T-cell (primary cell): ENCODE data around the gene GPC5. TPM values are rescaled to one million over a fixed set of nuclear protein-coding genes. Genes with fewer than 3 reads are reported as not detected.

ENCODE experiments used
- ATAC-seq, 4 experiments: fragments of 200-7000 bp in 3 of 4; fragments of 150-1000 bp in 1 of 4; cut with Tn5 transposase; replicated peaks in 1 of 4; 1 replicate in 3 of 4; 2 replicates in 1 of 4; pipeline ENCODE4 v1.10.0; 2021; ENCODE audit warnings: moderate library complexity in 3 of 4, mild to moderate bottlenecking in 2 of 4, moderate number of reproducible peaks in 1 of 4
- CTCF ChIA-PET, 2 donors: fragments of 300-600 bp; sonication (Branson Sonifier 250); formaldehyde crosslinking; loops; one replicate each; lab custom pipeline; 2022; ENCODE audit warnings: antibody characterized with exemption in 2 of 2; lab: Charles Lee
- POLR2A ChIA-PET, 2 donors: fragments of 300-600 bp; sonication (Branson Sonifier 250); formaldehyde crosslinking; loops; one replicate each; lab custom pipeline; 2022; ENCODE audit warnings: antibody characterized with exemption in 2 of 2; lab: Charles Lee
- DNase-seq, 35 experiments: peaks; one replicate each; pipeline versions ENCODE4 v3.0.0 to v3.0.0-alpha.2; 2013 to 2023
- H3K27ac ChIP-seq: one replicate; pipeline ENCODE4 v1.5.1; 2013; ENCODE audit warnings: low read length
- H3K27me3 ChIP-seq, 2 experiments: replicated peaks in 1 of 2; 1 replicate in 1 of 2; 2 replicates in 1 of 2; pipeline versions ENCODE4 v1.6.1 to v1.7.0; 2013; ENCODE audit warnings: low read length in 1 of 2, mixed read lengths in 1 of 2; ENCODE audit not compliant: control insufficient read depth in 2 of 2, insufficient read depth in 2 of 2; ENCODE audit errors: extremely low read depth in 1 of 2
- H3K36me3 ChIP-seq, 2 donors: 1 replicate in 1 of 2; 2 replicates in 1 of 2; pipeline versions ENCODE4 v1.6.1 to v1.7.0; 2013; ENCODE audit warnings: low read length in 1 of 2; ENCODE audit not compliant: control insufficient read depth in 2 of 2, insufficient read depth in 1 of 2; ENCODE audit errors: extremely low read depth in 1 of 2
- H3K4me1 ChIP-seq, 2 experiments: 1 replicate in 1 of 2; 2 replicates in 1 of 2; pipeline versions ENCODE4 v1.6.1 to v1.7.0; 2013; ENCODE audit warnings: low read length in 2 of 2, mixed read lengths in 1 of 2; ENCODE audit not compliant: insufficient read depth in 2 of 2, control insufficient read depth in 1 of 2; ENCODE audit errors: extremely low read depth in 1 of 2
- H3K4me3 ChIP-seq, 2 donors: 1 replicate in 1 of 2; 2 replicates in 1 of 2; pipeline versions ENCODE4 v1.5.1 to v1.7.0; 2013; ENCODE audit warnings: mild to moderate bottlenecking in 2 of 2, low read length in 1 of 2, moderate library complexity in 1 of 2; ENCODE audit not compliant: control insufficient read depth in 1 of 2; ENCODE audit errors: extremely low read depth in 1 of 2
- H3K9me3 ChIP-seq: 2 replicates; pipeline ENCODE4 v1.7.0; 2013
- H3K27ac Mint-ChIP-seq, 2 donors: one replicate each; pipeline ENCODE4 v1.8.0; 2020 to 2021; ENCODE audit warnings: mild to moderate bottlenecking in 2 of 2, mixed read lengths in 2 of 2
- H3K27me3 Mint-ChIP-seq, 2 donors: one replicate each; pipeline ENCODE4 v1.8.0; 2021 to 2022; ENCODE audit warnings: mixed read lengths in 2 of 2
- H3K36me3 Mint-ChIP-seq: one replicate; pipeline ENCODE4 v1.8.0; 2021; ENCODE audit warnings: mixed read lengths
- H3K4me1 Mint-ChIP-seq, 3 donors: one replicate each; pipeline ENCODE4 v1.8.0; 2020 to 2022; ENCODE audit warnings: mixed read lengths in 3 of 3, mild to moderate bottlenecking in 1 of 3
- H3K4me3 Mint-ChIP-seq, 3 donors: one replicate each; pipeline ENCODE4 v1.8.0; 2020 to 2022; ENCODE audit warnings: mild to moderate bottlenecking in 3 of 3, mixed read lengths in 3 of 3, moderate library complexity in 3 of 3
- H3K9me3 Mint-ChIP-seq, 3 donors: one replicate each; pipeline ENCODE4 v1.8.0; 2020 to 2022; ENCODE audit warnings: mixed read lengths in 3 of 3
- WGBS: methylation state at CpG from one replicate; pipeline ENCODE4 v1.1.5; 2013; ENCODE audit warnings: missing lambda C conversion rate; ENCODE audit not compliant: insufficient coverage; 5-methylcytosine and 5-hydroxymethylcytosine counted together
- total RNA-seq, 35 experiments: library from RNA in 6 of 35; stranded (reverse) in 6 of 35; fragments of 120-200 nt in 1 of 35; gene quantifications; one replicate each; pipeline versions ENCODE4 v1.2.1 to v1.2.4 and lab custom pipeline; 2013 to 2026

GPC5 gene
- total RNA-seq, 5 donors from 2014 or later (not counting 1 experiment from before 2014, with no cell fraction given) = 0.12 to 0.39 (median 0.26) TPM

DNA sequence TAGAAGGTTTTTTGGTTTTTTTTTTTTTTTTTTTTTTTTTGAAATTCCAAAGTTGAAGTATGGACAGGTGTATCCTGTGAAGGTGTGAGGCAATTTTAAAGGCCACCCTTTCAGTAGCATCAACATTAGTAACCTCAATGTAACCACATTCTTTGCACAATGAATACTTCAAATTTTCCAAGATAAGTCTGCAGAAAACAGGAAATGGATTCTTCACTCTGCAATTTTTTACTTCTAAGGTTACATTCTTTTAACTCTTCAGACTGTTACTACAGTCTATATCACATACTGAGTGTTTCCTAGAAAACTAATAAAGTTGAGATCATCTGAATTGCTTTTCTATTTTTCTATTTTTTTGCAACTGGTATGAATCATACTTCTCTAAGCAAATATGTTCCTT is 1259.1 kb downstream of the GPC5 start:
- H3K4me1 ChIP-seq = no peaks in the 10 kb centered on the region
- Mint-ChIP-seq H3K36me3 (no peaks in the 10 kb centered on the region), H3K4me3 (no peak overlapping the region), H3K27ac (no peak overlapping the region), H3K9me3 (peaks cover 11 to 25% (median 14%) of the 10 kb centered on the region in 3 donors), H3K27me3 (no peaks in the 10 kb centered on the region), H3K4me1 (no peaks in the 10 kb centered on the region)
- POLR2A ChIA-PET = no interaction called here
- no peak overlapping the region for H3K27ac ChIP-seq
- no peaks in the 10 kb centered on the region for H3K36me3 ChIP-seq
- no peaks in the 10 kb centered on the region for H3K9me3 ChIP-seq
- CTCF ChIA-PET = no interaction called here
- no peak overlapping the region for H3K4me3 ChIP-seq
- ATAC-seq = no peak
- DNase-seq = no peak
- H3K27me3 ChIP-seq = no peaks in the 10 kb centered on the region

DNA sequence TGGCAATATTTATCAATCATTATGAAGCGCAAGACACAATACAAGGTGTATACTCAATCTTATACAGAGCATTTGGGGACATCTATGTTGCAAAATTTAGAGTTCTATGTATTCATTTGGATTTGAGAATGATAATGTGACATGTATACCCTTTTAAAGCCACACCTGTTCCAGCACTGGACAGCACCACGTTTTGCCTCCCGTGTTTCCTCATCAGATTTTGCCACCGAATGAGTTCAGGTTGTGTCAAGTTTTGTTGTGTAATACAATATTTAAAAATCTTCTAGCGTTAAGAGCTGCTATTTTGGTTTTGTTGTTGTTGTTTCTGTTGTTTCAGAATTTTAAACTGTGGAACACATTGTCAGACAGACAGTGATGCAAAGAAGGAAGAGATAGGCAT is 1259.9 kb downstream of the GPC5 start:
- Mint-ChIP-seq H3K27ac (no peak overlapping the region), H3K9me3 (peaks cover 13 to 23% (median 14%) of the 10 kb centered on the region in 3 donors), H3K27me3 (no peaks in the 10 kb centered on the region), H3K4me3 (no peak overlapping the region), H3K36me3 (no peaks in the 10 kb centered on the region), H3K4me1 (no peaks in the 10 kb centered on the region)
- 100% methylated on average over 1 of the region's 5 CpGs for WGBS
- Histone ChIP-seq H3K4me1 (no peaks in the 10 kb centered on the region), H3K27me3 (no peaks in the 10 kb centered on the region), H3K4me3 (no peak overlapping the region), H3K27ac (no peak overlapping the region), H3K36me3 (no peaks in the 10 kb centered on the region), H3K9me3 (no peaks in the 10 kb centered on the region)
- ATAC-seq (no peak), DNase-seq (no peak)
- CTCF ChIA-PET = no interaction called here
- POLR2A ChIA-PET = no interaction called here

DNA sequence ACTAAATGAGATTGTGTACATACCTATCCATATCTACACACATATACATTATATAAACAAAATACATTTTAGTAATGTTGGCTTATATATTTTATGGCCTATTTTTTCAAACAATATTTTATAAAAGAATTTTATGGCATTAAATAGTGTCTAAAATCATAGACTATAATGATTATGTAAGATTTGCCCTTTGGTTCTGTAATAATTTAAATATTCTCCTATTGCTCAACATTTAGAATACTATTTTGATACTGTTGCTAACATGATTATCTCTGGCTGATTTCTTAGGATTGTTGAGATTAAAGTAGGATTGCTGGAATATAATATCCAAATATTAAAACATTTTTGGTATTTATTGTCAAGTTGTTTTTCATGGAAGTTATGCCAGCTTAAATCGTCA is 1263.0 kb downstream of the GPC5 start:
- no peak for ATAC-seq
- Histone ChIP-seq H3K9me3 (no peaks in the 10 kb centered on the region), H3K27ac (no peak overlapping the region), H3K36me3 (no peaks in the 10 kb centered on the region), H3K4me3 (no peak overlapping the region), H3K27me3 (no peaks in the 10 kb centered on the region), H3K4me1 (no peaks in the 10 kb centered on the region)
- DNase-seq = no peak
- ChIA-PET CTCF (no interaction called here), POLR2A (interaction anchor here in 1 of 2 donors (0.6 kb wide), 1 partner anchor 10 kb away, joined by 4 read pairs; no protein-coding TSS in a partner anchor)
- Mint-ChIP-seq H3K9me3 (peaks cover 9 to 19% (median 14%) of the 10 kb centered on the region in 3 donors), H3K4me3 (no peak overlapping the region), H3K36me3 (no peaks in the 10 kb centered on the region), H3K27ac (no peak overlapping the region), H3K4me1 (no peaks in the 10 kb centered on the region), H3K27me3 (no peaks in the 10 kb centered on the region)
- no CpG with 5 or more reads among the region's 1 CpG for WGBS

DNA sequence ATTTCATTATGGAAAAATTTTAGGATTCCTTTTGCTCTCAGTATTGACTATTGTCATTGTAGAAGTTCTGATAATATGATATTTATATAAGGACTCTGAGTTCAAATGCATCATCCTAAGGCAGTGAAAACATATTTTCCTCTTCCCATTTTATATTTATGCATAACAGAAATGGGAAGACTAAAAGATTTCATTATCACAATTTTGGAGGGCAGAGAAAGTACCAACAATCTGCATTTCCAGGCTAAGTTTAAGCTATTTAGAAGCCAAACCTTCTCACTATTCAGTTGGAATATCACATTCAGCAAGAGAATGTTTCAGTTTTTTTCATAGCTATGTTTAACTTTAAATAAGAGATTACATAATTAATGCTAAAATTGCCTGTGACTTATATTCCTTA is 1269.7 kb downstream of the GPC5 start:
- ChIA-PET POLR2A (no interaction called here), CTCF (no interaction called here)
- peaks cover 8 to 17% (median 9%) of the 10 kb centered on the region in 3 donors for H3K9me3 Mint-ChIP-seq
- no peak overlapping the region for H3K27ac ChIP-seq
- no peak overlapping the region for H3K4me3 Mint-ChIP-seq
- H3K27me3 Mint-ChIP-seq = no peaks in the 10 kb centered on the region
- no peaks in the 10 kb centered on the region for H3K36me3 ChIP-seq
- no peaks in the 10 kb centered on the region for H3K36me3 Mint-ChIP-seq
- no peak overlapping the region for H3K27ac Mint-ChIP-seq
- H3K9me3 ChIP-seq = no peaks in the 10 kb centered on the region
- H3K4me1 Mint-ChIP-seq = no peaks in the 10 kb centered on the region
- no peaks in the 10 kb centered on the region for H3K27me3 ChIP-seq
- H3K4me1 ChIP-seq = no peaks in the 10 kb centered on the region
- H3K4me3 ChIP-seq = no peak overlapping the region
- no peak for ATAC-seq
- DNase-seq = no peak

DNA sequence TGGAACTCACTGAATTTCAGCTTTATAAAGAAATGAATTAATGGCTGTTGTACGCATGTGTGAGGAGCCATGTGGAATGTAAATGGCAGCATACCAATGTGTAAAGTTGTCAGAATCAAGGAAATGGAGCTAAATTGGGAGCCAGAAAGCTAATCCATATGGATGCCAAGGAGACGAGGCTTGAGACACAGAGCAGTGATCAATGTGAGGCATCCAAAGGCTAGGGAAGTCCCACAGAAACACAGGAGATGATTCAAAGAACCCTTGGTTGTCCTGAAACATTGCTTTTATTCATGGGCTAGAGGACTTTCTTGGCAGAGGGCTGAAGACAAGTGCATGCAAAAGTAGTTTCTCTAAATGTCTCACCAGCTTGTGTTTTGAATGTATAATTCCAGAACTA is 1271.7 kb downstream of the GPC5 start:
- no peaks in the 10 kb centered on the region for H3K36me3 ChIP-seq
- ATAC-seq (no peak), DNase-seq (no peak)
- Mint-ChIP-seq H3K27me3 (no peaks in the 10 kb centered on the region), H3K36me3 (no peaks in the 10 kb centered on the region), H3K9me3 (peaks cover 9 to 17% (median 9%) of the 10 kb centered on the region in 3 donors), H3K4me1 (no peaks in the 10 kb centered on the region), H3K27ac (no peak overlapping the region), H3K4me3 (no peak overlapping the region)
- 93% methylated on average over 2 of the region's 2 CpGs for WGBS
- no peak overlapping the region for H3K27ac ChIP-seq
- no peaks in the 10 kb centered on the region for H3K9me3 ChIP-seq
- H3K4me1 ChIP-seq = no peaks in the 10 kb centered on the region
- POLR2A ChIA-PET = no interaction called here
- no peak overlapping the region for H3K4me3 ChIP-seq
- H3K27me3 ChIP-seq = no peaks in the 10 kb centered on the region
- CTCF ChIA-PET = no interaction called here

DNA sequence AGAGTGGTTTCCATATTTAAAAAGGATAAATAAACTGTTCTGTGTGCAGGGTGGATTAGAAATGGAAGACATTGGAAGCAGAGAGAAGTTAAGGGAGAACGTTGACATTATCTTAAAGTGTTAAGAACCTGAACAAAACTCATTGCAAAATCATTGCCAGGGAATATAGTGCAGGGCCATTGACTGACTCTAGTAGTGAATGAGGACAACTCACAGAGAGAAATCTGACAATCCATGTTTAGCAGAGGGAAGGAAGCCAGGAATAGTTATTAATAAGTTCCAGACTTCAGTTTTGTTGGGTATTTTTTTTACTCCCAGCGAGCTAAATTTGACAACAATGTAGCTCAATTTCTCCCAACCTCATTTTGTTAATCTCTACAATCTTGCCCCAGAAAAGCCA is 1273.4 kb downstream of the GPC5 start:
- H3K4me1 Mint-ChIP-seq = no peaks in the 10 kb centered on the region
- ChIA-PET CTCF (no interaction called here), POLR2A (no interaction called here)
- 33% methylated on average over 1 of the region's 2 CpGs for WGBS
- H3K27ac Mint-ChIP-seq = no peak overlapping the region
- Histone ChIP-seq H3K27ac (no peak overlapping the region), H3K27me3 (no peaks in the 10 kb centered on the region), H3K9me3 (no peaks in the 10 kb centered on the region), H3K4me1 (no peaks in the 10 kb centered on the region), H3K4me3 (no peak overlapping the region), H3K36me3 (no peaks in the 10 kb centered on the region)
- peaks cover 9 to 17% (median 9%) of the 10 kb centered on the region in 3 donors for H3K9me3 Mint-ChIP-seq
- DNase-seq = no peak
- no peaks in the 10 kb centered on the region for H3K36me3 Mint-ChIP-seq
- H3K27me3 Mint-ChIP-seq = no peaks in the 10 kb centered on the region
- ATAC-seq = no peak
- H3K4me3 Mint-ChIP-seq = no peak overlapping the region

DNA sequence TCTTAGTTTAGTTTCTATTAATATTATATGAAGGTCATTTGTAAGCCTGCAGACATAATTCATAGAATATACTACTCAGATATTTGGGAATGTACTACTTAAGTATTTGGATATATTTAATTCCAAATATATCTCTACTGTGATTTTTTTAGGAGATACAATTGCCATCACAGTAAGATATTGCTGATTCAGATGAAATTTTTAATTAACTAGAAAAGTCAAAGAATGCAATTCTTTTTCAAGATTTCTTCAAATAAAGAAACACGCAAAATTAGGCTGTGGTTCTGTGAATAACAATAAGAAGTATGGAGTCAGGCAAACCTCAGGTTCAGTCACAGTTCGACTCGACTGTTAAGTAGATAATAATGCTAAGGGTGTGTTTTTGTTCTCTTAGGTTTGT is 1277.8 kb downstream of the GPC5 start:
- Mint-ChIP-seq H3K4me1 (no peaks in the 10 kb centered on the region), H3K27me3 (no peaks in the 10 kb centered on the region), H3K27ac (no peak overlapping the region), H3K36me3 (no peaks in the 10 kb centered on the region), H3K4me3 (no peak overlapping the region), H3K9me3 (peaks cover 8 to 18% (median 8%) of the 10 kb centered on the region in 3 donors)
- ATAC-seq = no peak
- ChIA-PET CTCF (no interaction called here), POLR2A (no interaction called here)
- H3K36me3 ChIP-seq = no peaks in the 10 kb centered on the region
- H3K9me3 ChIP-seq = no peaks in the 10 kb centered on the region
- H3K27me3 ChIP-seq = no peaks in the 10 kb centered on the region
- no peak overlapping the region for H3K4me3 ChIP-seq
- no peak for DNase-seq
- no peak overlapping the region for H3K27ac ChIP-seq
- H3K4me1 ChIP-seq = no peaks in the 10 kb centered on the region
- no CpG with 5 or more reads among the region's 3 CpGs for WGBS
